HG02642 (cell line): ENCODE results near the gene SPAG7.
A peak's percentile ranks its signal among the peaks of the same experiment; 100 is the strongest.

Source experiments
- ATAC-seq: cut with Tn5 transposase; IDR thresholded peaks from one replicate; pipeline ENCODE4 v1.9.1; 2021; ENCODE audit warnings: mild to moderate bottlenecking; ENCODE audit not compliant: unreplicated experiment, poor library complexity

Gene SPAG7

GRCh38 chr17:4967539-4968485 is at the start of gene SPAG7:
Gene SPAG7 (minus strand): TSS chr17:4967817. CDS start chr17:4967804, 13 bp downstream.
- ATAC-seq, result peak; percentile 69

- ATAC-seq, result no peak
Measured at GRCh38 chr17:5014357-5014756, 46.7 kb upstream of the SPAG7 start.

- no peak for ATAC-seq
Measured at GRCh38 chr17:5011928-5012327, 44.3 kb upstream of the SPAG7 start.

- no peak for ATAC-seq
Measured at GRCh38 chr17:5003214-5003867, 35.7 kb upstream of the SPAG7 start.

- no peak for ATAC-seq
Measured at GRCh38 chr17:5002121-5002788, 34.6 kb upstream of the SPAG7 start.

- ATAC-seq, result no peak
Measured at GRCh38 chr17:5000237-5000639, 32.6 kb upstream of the SPAG7 start.

GRCh38 chr17:4999430-5000093 is 31.9 kb upstream of the SPAG7 start:
- no peak for ATAC-seq

GRCh38 chr17:4998732-4999429 is 31.3 kb upstream of the SPAG7 start:
- no peak for ATAC-seq

- ATAC-seq, result peak; percentile 14
Measured at GRCh38 chr17:4998027-4998731, 30.6 kb upstream of the SPAG7 start.

GRCh38 chr17:4997302-4998026 is 29.8 kb upstream of the SPAG7 start, which contains the start of the genes INCA1 and KIF1C:
Gene INCA1 (minus strand): TSS chr17:4997522. CDS start chr17:4994437, 3,085 bp downstream.
Gene KIF1C (plus strand): TSS chr17:4997950. CDS start chr17:5000247, 2,297 bp downstream.
- ATAC-seq, result peak; percentile 86

GRCh38 chr17:4994081-4994595 is 26.5 kb upstream of the SPAG7 start:
- ATAC-seq, result no peak

- no peak for ATAC-seq
Measured at GRCh38 chr17:4987767-4988567, 20.4 kb upstream of the SPAG7 start.

- ATAC-seq, result peak; percentile 77
Measured at GRCh38 chr17:4986951-4987766, 19.5 kb upstream of the SPAG7 start, which contains the start of gene CAMTA2. Gene CAMTA2 (minus strand): TSS chr17:4987675. CDS start chr17:4986222, 1,453 bp downstream.

GRCh38 chr17:4986403-4986802 is 18.8 kb upstream of the SPAG7 start:
- ATAC-seq, result no peak

GRCh38 chr17:4982305-4982704 is 14.7 kb upstream of the SPAG7 start:
- no peak for ATAC-seq

GRCh38 chr17:4980644-4981216 is 13.1 kb upstream of the SPAG7 start:
- ATAC-seq, result no peak
